PC-3 (cell line): ENCODE results near the gene POLL. TPM values are rescaled to one million over a fixed set of nuclear protein-coding genes. Genes with fewer than 3 reads are reported as not detected.

ENCODE experiments used
- ATAC-seq: fragments of 200-7000 bp; cut with Tn5 transposase; 2 replicates; pipeline ENCODE4 v1.9.1; 2020; ENCODE audit warnings: mild to moderate bottlenecking, moderate library complexity
- BruUV-seq: library from RNA; stranded (reverse); fragments of 400-500 nt; replicated peaks from 2 replicates; lab custom pipeline; 2021; lab: Mats Ljungman, UMichigan
- CTCF ChIA-PET: fragments of 300-600 bp; sonication (Branson Sonifier 250); formaldehyde crosslinking; loops from one replicate; lab custom pipeline; 2022; ENCODE audit warnings: antibody characterized with exemption; lab: Charles Lee
- POLR2A ChIA-PET: fragments of 300-600 bp; sonication (Branson Sonifier 250); formaldehyde crosslinking; loops from one replicate; lab custom pipeline; 2022; ENCODE audit warnings: antibody characterized with exemption; ENCODE audit not compliant: unreplicated experiment; lab: Charles Lee
- DNase-seq: peaks from one replicate; pipeline ENCODE4 v3.0.0-alpha.2; 2015
- H2AFZ ChIP-seq: fragments of 300-600 bp; sonication (generic); 2 replicates; pipeline ENCODE4 v1.6.0; 2016; ENCODE audit warnings: antibody characterized with exemption, low read length
- H3F3A ChIP-seq: fragments of 300-600 bp; sonication (generic); one replicate; pipeline ENCODE4 v1.6.0; 2017; ENCODE audit warnings: antibody characterized with exemption, low read length, control low read depth, mild to moderate bottlenecking; ENCODE audit not compliant: unreplicated experiment
- H3K27ac ChIP-seq: fragments of 300-600 bp; sonication (generic); 2 replicates; pipeline ENCODE4 v1.5.1; 2016; ENCODE audit warnings: mild to moderate bottlenecking, low read length
- H3K27me3 ChIP-seq: fragments of 300-600 bp; sonication (generic); 2 replicates; pipeline ENCODE4 v1.6.1; 2016; ENCODE audit warnings: low read length, mixed read lengths
- H3K36me3 ChIP-seq: fragments of 300-600 bp; sonication (generic); 2 replicates; pipeline ENCODE4 v1.6.1; 2016; ENCODE audit warnings: low read depth, mixed run types, low read length, mixed read lengths
- H3K4me1 ChIP-seq: fragments of 300-600 bp; sonication (generic); 2 replicates; pipeline ENCODE4 v1.5.1; 2016; ENCODE audit warnings: low read length; ENCODE audit not compliant: insufficient read depth
- H3K4me2 ChIP-seq: fragments of 300-600 bp; sonication (generic); 2 replicates; pipeline ENCODE4 v1.6.0; 2016; ENCODE audit warnings: low read length
- H3K4me3 ChIP-seq: fragments of 300-600 bp; sonication (generic); 2 replicates; pipeline ENCODE4 v1.5.1; 2016; ENCODE audit warnings: mild to moderate bottlenecking, low read length, mixed read lengths
- H3K79me2 ChIP-seq: fragments of 300-600 bp; sonication (generic); 2 replicates; pipeline ENCODE4 v1.6.1; 2017; ENCODE audit warnings: low read length, mixed read lengths
- H3K9ac ChIP-seq: fragments of 300-600 bp; sonication (generic); 2 replicates; pipeline ENCODE4 v1.6.0; 2016; ENCODE audit warnings: mild to moderate bottlenecking, low read length
- H3K9me2 ChIP-seq: fragments of 300-600 bp; sonication (generic); replicated peaks from 2 replicates; pipeline ENCODE4 v1.6.1; 2016; ENCODE audit warnings: mixed run types, low read length, mixed read lengths
- H3K9me3 ChIP-seq: fragments of 300-600 bp; sonication (generic); 2 replicates; pipeline ENCODE4 v1.6.1; 2016; ENCODE audit warnings: low read length, mixed read lengths
- H4K20me1 ChIP-seq: fragments of 300-600 bp; sonication (generic); 2 replicates; pipeline ENCODE4 v1.6.1; 2016; ENCODE audit warnings: low read length, mixed read lengths
- EZH2 ChIP-seq: fragments of 300-600 bp; sonication (generic); IDR thresholded peaks from one replicate; pipeline ENCODE4 v1.6.1; 2017; ENCODE audit warnings: antibody characterized with exemption, mild to moderate bottlenecking, low read length; ENCODE audit not compliant: unreplicated experiment
- EZH2phosphoT487 ChIP-seq: fragments of 300-600 bp; sonication (generic); IDR thresholded peaks from 2 replicates; pipeline ENCODE4 v1.6.1; 2018; ENCODE audit warnings: mild to moderate bottlenecking, antibody characterized with exemption, low read length, borderline replicate concordance
- intact Hi-C: fragments of 100-400 bp; cut with micrococcal nuclease; formaldehyde crosslinking; loops from 2 replicates; pipeline ENCODE4 v1.9.0; 2023
- total RNA-seq: library from RNA; depleted of rRNA; stranded (reverse); fragments of >200 nt; gene quantifications from 2 replicates; pipeline ENCODE4 v1.2.3, GENCODE V29; 2014
- TF ChIP-seq, protein P1 (sequence below): fragments of 300-600 bp; sonication (generic); conservative IDR thresholded peaks from 2 replicates; pipeline ENCODE4 v1.5.1; 2017; ENCODE audit warnings: antibody characterized with exemption, low read depth, mild to moderate bottlenecking, low read length

POLL gene
- total RNA-seq, 1 experiment from 2014 or later, result 10.9 TPM

DNA sequence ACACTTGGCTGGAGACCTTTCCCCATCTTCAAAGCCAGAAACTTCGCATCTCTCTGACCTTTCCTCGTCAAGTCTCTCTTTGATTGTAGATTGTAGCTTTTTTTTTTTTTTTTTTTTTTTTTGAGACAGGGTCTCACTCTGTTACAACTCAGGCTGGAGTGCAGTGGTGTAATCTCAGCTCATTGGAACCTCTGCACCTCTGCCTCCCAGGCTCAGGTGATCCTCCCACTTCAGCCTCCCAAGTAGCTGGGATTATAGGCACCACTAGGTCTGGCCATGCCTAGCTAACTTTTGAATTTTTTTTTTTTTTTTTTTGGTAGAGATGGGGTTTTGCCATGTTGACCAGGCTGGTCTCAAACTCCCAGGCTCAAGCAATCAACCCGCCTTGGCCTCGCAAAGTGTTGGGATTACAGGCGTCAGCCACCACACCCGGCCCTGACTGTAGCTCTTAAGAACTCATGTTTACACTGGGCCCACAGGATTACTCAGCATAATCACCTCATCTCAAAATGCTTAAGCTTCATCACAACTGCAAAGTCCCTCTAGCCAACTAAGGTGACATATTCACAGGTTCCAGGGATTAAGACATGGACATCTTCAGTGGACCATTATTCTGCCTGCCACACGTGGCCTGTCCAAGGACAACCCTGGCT is 11.7 kb downstream of the POLL start:
- no TSS peak for BruUV-seq
- TF ChIP-seq EZH2 (no peak), EZH2phosphoT487 (no peak)
- TF ChIP-seq, protein P1, sequence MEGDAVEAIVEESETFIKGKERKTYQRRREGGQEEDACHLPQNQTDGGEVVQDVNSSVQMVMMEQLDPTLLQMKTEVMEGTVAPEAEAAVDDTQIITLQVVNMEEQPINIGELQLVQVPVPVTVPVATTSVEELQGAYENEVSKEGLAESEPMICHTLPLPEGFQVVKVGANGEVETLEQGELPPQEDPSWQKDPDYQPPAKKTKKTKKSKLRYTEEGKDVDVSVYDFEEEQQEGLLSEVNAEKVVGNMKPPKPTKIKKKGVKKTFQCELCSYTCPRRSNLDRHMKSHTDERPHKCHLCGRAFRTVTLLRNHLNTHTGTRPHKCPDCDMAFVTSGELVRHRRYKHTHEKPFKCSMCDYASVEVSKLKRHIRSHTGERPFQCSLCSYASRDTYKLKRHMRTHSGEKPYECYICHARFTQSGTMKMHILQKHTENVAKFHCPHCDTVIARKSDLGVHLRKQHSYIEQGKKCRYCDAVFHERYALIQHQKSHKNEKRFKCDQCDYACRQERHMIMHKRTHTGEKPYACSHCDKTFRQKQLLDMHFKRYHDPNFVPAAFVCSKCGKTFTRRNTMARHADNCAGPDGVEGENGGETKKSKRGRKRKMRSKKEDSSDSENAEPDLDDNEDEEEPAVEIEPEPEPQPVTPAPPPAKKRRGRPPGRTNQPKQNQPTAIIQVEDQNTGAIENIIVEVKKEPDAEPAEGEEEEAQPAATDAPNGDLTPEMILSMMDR, result no peak
- ChIA-PET CTCF (interaction anchor here (0.6 kb wide), 1 partner anchor 338 kb away, joined by 5 read pairs; no protein-coding TSS in a partner anchor), POLR2A (no interaction called here)
- H3K27ac ChIP-seq, result no peak overlapping the region
- no peak overlapping the region for H2AFZ ChIP-seq
- intact Hi-C loops, result no loop called here
- no peak overlapping the region for H3K9ac ChIP-seq
- H4K20me1 ChIP-seq, result no peaks in the 10 kb centered on the region
- H3K9me3 ChIP-seq, result no peaks in the 10 kb centered on the region
- H3K79me2 ChIP-seq, result no peaks in the 10 kb centered on the region
- H3K4me2 ChIP-seq, result no peak overlapping the region
- H3K9me2 ChIP-seq, result no peaks in the 10 kb centered on the region
- peak; percentile 56 for DNase-seq
- H3K4me1 ChIP-seq, result no peaks in the 10 kb centered on the region
- ATAC-seq, result peak; percentile 78
- H3K4me3 ChIP-seq, result no peak overlapping the region
- no peaks in the 10 kb centered on the region for H3K36me3 ChIP-seq
- no peaks in the 10 kb centered on the region for H3K27me3 ChIP-seq
- no peaks in the 10 kb centered on the region for H3F3A ChIP-seq

DNA sequence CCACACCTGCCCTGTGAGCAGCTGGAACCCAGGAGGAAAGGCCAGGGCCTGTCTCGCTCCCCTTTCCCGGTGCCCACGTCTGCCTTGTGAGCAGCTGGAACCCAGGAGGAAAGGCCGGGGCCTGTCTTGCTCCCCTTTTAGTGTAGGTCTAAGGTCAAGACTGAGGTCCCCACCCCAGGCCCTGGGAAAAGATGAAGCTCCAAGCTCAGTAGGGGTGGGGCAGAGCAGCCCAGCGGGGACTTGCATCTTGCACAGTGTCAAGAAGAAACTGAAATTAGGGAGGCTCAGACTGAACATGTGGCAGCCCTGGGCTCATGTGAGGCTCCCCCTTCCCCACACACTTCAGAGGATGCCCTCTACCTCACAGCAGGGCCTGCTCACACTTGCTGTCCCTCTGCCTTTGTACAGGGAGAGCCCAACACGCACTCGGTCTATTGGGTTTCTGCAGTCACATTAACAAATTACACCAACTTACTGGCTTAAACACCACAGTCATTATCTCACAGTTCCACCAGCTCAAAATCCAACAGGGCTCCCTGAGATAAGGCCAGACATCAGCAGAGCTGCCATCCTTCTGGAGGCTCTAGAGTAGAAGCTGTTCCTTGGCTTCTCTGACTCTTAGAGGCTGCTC is 12.4 kb downstream of the POLL start:
- Histone ChIP-seq H3K9me3 (no peaks in the 10 kb centered on the region), H2AFZ (no peak overlapping the region), H3K4me3 (no peak overlapping the region), H3K36me3 (no peaks in the 10 kb centered on the region), H3K4me2 (no peak overlapping the region), H3K27ac (no peak overlapping the region), H3K9ac (no peak overlapping the region), H4K20me1 (no peaks in the 10 kb centered on the region), H3K4me1 (peaks cover 3% of the 10 kb centered on the region; the same call in 1 of the 2 replicates), H3K27me3 (no peaks in the 10 kb centered on the region), H3K79me2 (no peaks in the 10 kb centered on the region), H3F3A (no peaks in the 10 kb centered on the region), H3K9me2 (no peaks in the 10 kb centered on the region)
- no TSS peak for BruUV-seq
- intact Hi-C loops, result no loop called here
- ChIA-PET CTCF (interaction anchor here (0.6 kb wide), 1 partner anchor 337 kb away, joined by 5 read pairs; no protein-coding TSS in a partner anchor), POLR2A (no interaction called here)
- TF ChIP-seq EZH2 (no peak), EZH2phosphoT487 (no peak)
- TF ChIP-seq, protein P1, result no peak
- DNase-seq (no peak), ATAC-seq (no peak)

DNA sequence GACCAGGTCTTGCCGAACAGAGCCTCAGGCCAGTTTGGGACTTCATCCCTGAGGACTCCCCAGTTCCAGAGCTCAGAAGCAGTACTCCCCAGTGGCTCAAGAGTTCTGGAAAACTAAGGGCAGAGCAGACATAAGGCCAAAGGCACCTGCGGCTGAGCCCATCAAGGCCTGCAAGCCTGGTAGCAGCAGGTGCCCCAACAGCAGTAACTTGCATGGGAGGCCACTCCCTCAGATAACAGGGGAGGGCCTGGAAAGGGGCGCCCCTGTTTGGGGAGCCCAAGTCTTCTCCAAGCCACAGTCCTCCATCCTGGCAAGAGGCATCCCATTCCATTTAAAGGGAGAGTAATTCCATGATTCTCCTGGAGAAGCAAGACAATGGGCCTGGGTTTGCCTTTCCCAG is 13.0 kb downstream of the POLL start:
- Histone ChIP-seq H3K9me2 (no peaks in the 10 kb centered on the region), H2AFZ (no peak overlapping the region), H3K4me1 (peaks cover 6% of the 10 kb centered on the region; the same call in 1 of the 2 replicates), H3K79me2 (no peaks in the 10 kb centered on the region), H3K27me3 (no peaks in the 10 kb centered on the region), H3K9me3 (no peaks in the 10 kb centered on the region), H4K20me1 (no peaks in the 10 kb centered on the region), H3F3A (no peaks in the 10 kb centered on the region), H3K9ac (no peak overlapping the region), H3K36me3 (no peaks in the 10 kb centered on the region), H3K4me2 (no peak overlapping the region), H3K4me3 (no peak overlapping the region), H3K27ac (no peak overlapping the region)
- POLR2A ChIA-PET, result no interaction called here
- CTCF ChIA-PET, result no interaction called here
- TF ChIP-seq EZH2phosphoT487 (no peak), EZH2 (no peak)
- TF ChIP-seq, protein P1, result no peak
- BruUV-seq, result no TSS peak
- no peak for ATAC-seq
- no peak for DNase-seq
- intact Hi-C loops, result no loop called here
